IPS-18c (cell line): ENCODE measurements around the gene MEN1.

Experiments used
- H3K4me3 ChIP-seq: 2 replicates; pipeline ENCODE4 v1.7.0; 2013; ENCODE audit warnings: low read depth, mild to moderate bottlenecking, low read length, moderate library complexity; ENCODE audit not compliant: insufficient read depth
- H3K9me3 ChIP-seq: one replicate; pipeline ENCODE4 v1.6.1; 2013; ENCODE audit warnings: mild to moderate bottlenecking, low read length, moderate library complexity; ENCODE audit not compliant: control insufficient read depth, insufficient read depth

MEN1 gene

DNA sequence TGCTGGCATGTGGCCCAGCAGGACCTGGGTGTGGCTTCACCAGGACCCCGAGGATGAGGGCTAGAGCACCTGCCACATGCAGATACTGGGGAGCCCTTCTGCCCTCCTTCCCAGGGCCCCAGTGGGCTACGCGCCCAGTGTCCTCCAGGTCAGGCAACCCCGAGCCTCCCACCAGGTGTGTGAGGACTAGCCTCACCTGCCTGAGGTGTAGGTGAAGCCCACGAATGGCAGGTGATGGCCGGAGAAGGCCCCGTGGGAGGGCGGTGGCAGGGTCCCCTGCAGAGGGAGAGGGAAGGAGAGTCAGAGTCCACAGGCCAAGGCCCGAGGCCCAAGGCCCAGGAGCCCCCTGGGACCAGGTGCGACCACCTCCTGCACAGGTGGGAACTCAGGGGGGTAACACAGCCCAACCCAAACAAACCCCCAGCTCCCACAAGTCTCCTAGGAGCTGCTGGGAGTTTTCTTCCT, 27.6 kb upstream of the MEN1 start:
- Histone ChIP-seq H3K4me3 (no peak overlapping the region), H3K9me3 (no peaks in the 10 kb centered on the region)

DNA sequence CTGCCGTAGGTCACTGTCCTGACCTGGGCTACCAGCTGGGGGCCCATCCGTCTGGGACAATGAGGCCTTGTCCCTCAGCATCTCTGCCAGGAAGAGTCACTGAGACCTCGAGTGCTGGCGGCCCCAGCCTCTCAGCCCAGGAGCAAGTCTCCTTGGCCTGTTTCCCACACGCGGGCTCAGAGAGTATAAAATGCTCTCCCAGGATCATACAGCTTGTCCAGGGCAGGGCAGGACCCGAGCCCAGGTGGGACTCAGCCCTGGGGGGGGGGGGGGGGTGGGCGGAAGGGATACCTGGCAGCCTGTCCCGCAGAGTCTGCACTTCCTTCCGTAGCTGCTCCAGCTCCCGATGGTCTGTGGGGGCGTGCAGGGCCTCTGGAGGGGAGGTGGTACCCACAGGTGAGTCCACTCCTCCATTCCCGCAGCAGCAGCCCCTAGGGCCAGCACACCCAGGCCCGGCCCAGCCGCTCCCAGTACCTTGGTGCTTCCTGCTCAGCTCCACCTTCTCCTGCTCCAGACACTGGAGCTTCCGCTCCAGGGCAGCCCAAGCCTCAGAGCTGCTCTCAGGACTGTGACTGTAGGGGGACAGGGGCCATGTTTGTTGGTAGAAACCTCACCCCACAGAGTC, 26.2 kb upstream of the MEN1 start:
- H3K9me3 ChIP-seq = no peaks in the 10 kb centered on the region
- no peak overlapping the region for H3K4me3 ChIP-seq

GRCh38 chr11:64835616-64836447, 25.5 kb upstream of the MEN1 start:
- H3K9me3 ChIP-seq = no peaks in the 10 kb centered on the region
- H3K4me3 ChIP-seq = no peak overlapping the region

GRCh38 chr11:64834723-64835615, 24.6 kb upstream of the MEN1 start:
- no peaks in the 10 kb centered on the region for H3K9me3 ChIP-seq
- no peak overlapping the region for H3K4me3 ChIP-seq

DNA sequence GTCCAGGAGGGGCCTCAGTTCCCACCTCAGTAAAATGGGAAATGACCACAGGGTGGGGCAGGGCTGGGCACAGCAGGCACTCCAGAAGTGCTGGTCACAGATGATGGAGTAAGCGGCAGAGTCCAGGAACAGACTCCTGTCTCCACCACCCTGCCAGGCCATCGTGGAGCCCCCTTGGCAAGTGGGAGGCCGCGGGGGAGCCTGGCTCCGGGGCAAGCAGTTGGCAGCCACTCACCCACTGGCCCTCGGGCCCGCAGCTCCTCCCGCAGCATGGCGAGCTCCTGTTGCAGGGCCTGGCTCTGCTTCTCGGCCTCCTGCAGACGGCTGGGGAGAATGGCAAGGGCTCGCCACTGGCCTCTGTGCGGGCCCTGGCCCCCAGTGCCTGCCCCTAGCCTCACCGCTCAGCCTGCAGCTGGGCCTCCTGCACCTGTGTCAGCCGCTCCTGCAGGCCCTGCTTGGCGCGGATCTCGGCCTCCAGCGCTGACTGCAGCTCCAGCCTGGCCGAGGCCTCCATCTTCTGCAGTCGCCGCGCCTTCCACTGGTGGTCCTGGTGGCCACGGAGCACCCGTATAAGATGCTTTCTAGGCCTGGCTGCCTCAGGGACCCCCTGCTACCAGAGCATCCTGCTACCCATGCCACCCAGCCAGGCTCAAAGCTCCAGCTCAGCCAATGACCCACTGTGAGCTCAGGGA, 23.8 kb upstream of the MEN1 start:
- Histone ChIP-seq H3K4me3 (no peak overlapping the region), H3K9me3 (no peaks in the 10 kb centered on the region)

DNA sequence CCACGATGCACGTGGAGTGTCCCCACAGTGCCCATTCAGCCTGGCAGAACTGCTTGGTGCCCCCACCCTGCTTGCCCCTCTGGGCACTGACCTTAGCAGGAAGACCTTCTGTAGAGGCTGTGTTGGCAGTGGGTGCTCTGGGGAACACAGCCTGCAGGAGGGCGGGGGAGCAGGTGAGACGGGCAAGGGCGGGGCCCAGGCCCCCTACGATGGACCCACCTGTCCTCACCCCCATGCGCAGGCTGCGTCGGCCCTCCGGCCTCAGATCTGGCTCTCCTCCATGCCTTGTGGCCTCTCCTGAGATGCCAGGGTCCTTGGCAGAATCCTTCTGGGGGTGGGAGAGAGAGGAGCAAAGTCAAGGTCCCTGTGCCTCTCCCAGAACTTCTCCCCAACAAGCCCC, 23.2 kb upstream of the MEN1 start:
- Histone ChIP-seq H3K9me3 (no peaks in the 10 kb centered on the region), H3K4me3 (no peak overlapping the region)

GRCh38 chr11:64833198-64833502, 22.8 kb upstream of the MEN1 start:
- Histone ChIP-seq H3K4me3 (no peak overlapping the region), H3K9me3 (no peaks in the 10 kb centered on the region)

GRCh38 chr11:64832467-64833197, 22.3 kb upstream of the MEN1 start:
- H3K4me3 ChIP-seq = no peak overlapping the region
- H3K9me3 ChIP-seq = no peaks in the 10 kb centered on the region

DNA sequence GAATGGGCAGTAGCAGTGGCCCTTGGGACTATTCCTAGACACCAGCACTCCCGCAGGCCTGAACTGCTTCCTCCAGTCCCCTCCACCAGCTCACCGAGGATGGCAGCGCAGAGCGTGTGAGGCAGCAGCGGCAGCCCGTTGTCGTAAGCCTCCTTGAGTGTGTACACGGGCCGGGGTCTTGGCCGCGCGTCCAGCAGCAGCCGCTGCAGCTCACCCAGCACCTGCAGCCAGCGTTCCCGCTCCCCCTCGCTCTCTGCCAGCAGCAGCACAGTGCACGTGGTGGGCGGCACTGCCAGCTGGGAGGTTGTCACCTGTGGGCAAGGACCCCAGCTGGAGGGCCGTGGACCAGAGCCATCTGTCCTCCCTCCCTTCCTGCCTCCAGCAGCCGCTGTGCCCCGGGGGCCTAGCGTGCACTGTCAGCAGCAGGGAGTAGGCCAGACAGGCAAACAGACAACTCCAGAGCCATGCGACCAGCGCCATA, 21.1 kb upstream of the MEN1 start:
- Histone ChIP-seq H3K9me3 (no peaks in the 10 kb centered on the region), H3K4me3 (no peak overlapping the region)

- H3K4me3 ChIP-seq = no peak overlapping the region
- H3K9me3 ChIP-seq = no peaks in the 10 kb centered on the region
Measured at GRCh38 chr11:64829536-64830251, 19.3 kb upstream of the MEN1 start.

- H3K9me3 ChIP-seq = no peaks in the 10 kb centered on the region
Measured at GRCh38 chr11:64827451-64827839, 17.1 kb upstream of the MEN1 start.

GRCh38 chr11:64826578-64827450, 16.5 kb upstream of the MEN1 start:
- H3K4me3 ChIP-seq = no peak overlapping the region

More at GRCh38 chr11:64827451-64827839, 17.1 kb upstream of the MEN1 start:
- H3K4me3 ChIP-seq = no peak overlapping the region

DNA sequence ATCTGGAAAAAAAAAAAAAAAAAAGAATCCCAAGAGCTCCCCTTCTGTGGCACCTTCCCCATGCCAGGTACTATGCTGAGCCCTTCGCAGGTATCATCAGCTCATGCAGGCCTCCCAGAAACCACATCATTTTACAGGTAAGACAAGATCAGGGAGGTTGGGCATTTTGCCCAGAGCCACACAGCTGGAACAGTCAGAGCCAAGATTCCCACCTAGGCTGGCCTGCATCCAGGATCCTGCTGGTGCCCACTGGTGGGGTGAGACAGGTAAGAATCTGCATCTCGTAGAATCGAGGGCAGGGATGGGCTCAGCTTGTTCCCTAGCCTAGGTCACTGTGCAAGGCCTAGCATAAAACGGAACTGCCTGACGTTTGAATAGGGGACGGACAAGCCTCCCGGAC, 15.7 kb upstream of the MEN1 start:
- H3K4me3 ChIP-seq = no peak overlapping the region
- H3K9me3 ChIP-seq = no peaks in the 10 kb centered on the region

More at GRCh38 chr11:64826578-64827450, 16.5 kb upstream of the MEN1 start:
- H3K9me3 ChIP-seq = no peaks in the 10 kb centered on the region

- Histone ChIP-seq H3K9me3 (no peaks in the 10 kb centered on the region), H3K4me3 (no peak overlapping the region)
Measured at GRCh38 chr11:64823568-64824119, 13.3 kb upstream of the MEN1 start.

- Histone ChIP-seq H3K4me3 (no peak overlapping the region), H3K9me3 (no peaks in the 10 kb centered on the region)
Measured at GRCh38 chr11:64817476-64817875, 7.1 kb upstream of the MEN1 start.
